ENCODE data around the gene DOCK11. TPM values are rescaled to one million over a fixed set of nuclear protein-coding genes. Genes with fewer than 3 reads are reported as not detected.

DOCK11 gene
- total RNA-seq, 1 donor from 2014 or later = 0.26 TPM

- DNase-seq (ENCODE audit: low read depth in 2 of 2) = no peak
These were observed 135.2 kb downstream of the DOCK11 start for GRCh38 chrX:118630848-118631247.

- DNase-seq (ENCODE audit: low read depth in 2 of 2) = no peak
These were observed 136.0 kb downstream of the DOCK11 start for GRCh38 chrX:118631586-118631985.

- DNase-seq (ENCODE audit: low read depth in 2 of 2) = no peak
These were observed 137.2 kb downstream of the DOCK11 start for GRCh38 chrX:118632862-118633261.

- no peak for DNase-seq (ENCODE audit: low read depth in 2 of 2)
These were observed 137.9 kb downstream of the DOCK11 start for GRCh38 chrX:118633530-118633929.

GRCh38 chrX:118634336-118634735 is 138.7 kb downstream of the DOCK11 start:
- DNase-seq (ENCODE audit: low read depth in 2 of 2) = no peak

- peak in 1 of 2 donors; percentile 9 for DNase-seq (ENCODE audit: low read depth in 2 of 2)
These were observed 142.4 kb downstream of the DOCK11 start for GRCh38 chrX:118637997-118638396.

- peak; percentile 54 to 63 for DNase-seq (ENCODE audit: low read depth in 2 of 2)
These were observed 148.8 kb downstream of the DOCK11 start for GRCh38 chrX:118644378-118644777.

GRCh38 chrX:118652717-118653116 is 157.1 kb downstream of the DOCK11 start:
- DNase-seq (ENCODE audit: low read depth in 2 of 2) = no peak

GRCh38 chrX:118654331-118654730 is 158.7 kb downstream of the DOCK11 start:
- no peak for DNase-seq (ENCODE audit: low read depth in 2 of 2)

- no peak for DNase-seq (ENCODE audit: low read depth in 2 of 2)
These were observed 160.1 kb downstream of the DOCK11 start for GRCh38 chrX:118655561-118656246.

GRCh38 chrX:118657413-118657812 is 161.8 kb downstream of the DOCK11 start:
- DNase-seq (ENCODE audit: low read depth in 2 of 2) = no peak

- DNase-seq (ENCODE audit: low read depth in 2 of 2) = no peak
These were observed 164.5 kb downstream of the DOCK11 start for GRCh38 chrX:118660085-118660484.

- DNase-seq (ENCODE audit: low read depth in 2 of 2) = no peak
These were observed 169.6 kb downstream of the DOCK11 start for GRCh38 chrX:118665204-118665603.

- DNase-seq (ENCODE audit: low read depth in 2 of 2) = no peak
These were observed 170.9 kb downstream of the DOCK11 start for GRCh38 chrX:118666521-118666920.

GRCh38 chrX:118669435-118669834 is 173.8 kb downstream of the DOCK11 start:
- DNase-seq (ENCODE audit: low read depth in 2 of 2) = no peak

- DNase-seq (ENCODE audit: low read depth in 2 of 2) = no peak
These were observed 179.8 kb downstream of the DOCK11 start for GRCh38 chrX:118675326-118675965.

- no peak for DNase-seq (ENCODE audit: low read depth in 2 of 2)
These were observed 180.3 kb downstream of the DOCK11 start for GRCh38 chrX:118675966-118676349.

GRCh38 chrX:118677318-118677717 is 181.7 kb downstream of the DOCK11 start:
- DNase-seq (ENCODE audit: low read depth in 2 of 2) = no peak

- no peak for DNase-seq (ENCODE audit: low read depth in 2 of 2)
These were observed 183.7 kb downstream of the DOCK11 start for GRCh38 chrX:118679290-118679689.

- DNase-seq (ENCODE audit: low read depth in 2 of 2) = peak in 1 of 2 donors; percentile 47
These were observed 186.8 kb downstream of the DOCK11 start for GRCh38 chrX:118682258-118683014.

- DNase-seq (ENCODE audit: low read depth in 2 of 2) = no peak
These were observed 189.8 kb downstream of the DOCK11 start for GRCh38 chrX:118685393-118685792.

GRCh38 chrX:118688935-118689334 is 193.3 kb downstream of the DOCK11 start:
- DNase-seq (ENCODE audit: low read depth in 2 of 2) = no peak

- peak in 1 of 2 donors; percentile 29 for DNase-seq (ENCODE audit: low read depth in 2 of 2)
These were observed 198.2 kb downstream of the DOCK11 start for GRCh38 chrX:118693843-118694242.

Data from dermis microvascular lymphatic vessel endothelial cell (primary cell).